Measurements from ENCODE around the gene HINFP.
A peak's percentile ranks its signal among the peaks of the same experiment; 100 is the strongest.

HINFP gene

DNA sequence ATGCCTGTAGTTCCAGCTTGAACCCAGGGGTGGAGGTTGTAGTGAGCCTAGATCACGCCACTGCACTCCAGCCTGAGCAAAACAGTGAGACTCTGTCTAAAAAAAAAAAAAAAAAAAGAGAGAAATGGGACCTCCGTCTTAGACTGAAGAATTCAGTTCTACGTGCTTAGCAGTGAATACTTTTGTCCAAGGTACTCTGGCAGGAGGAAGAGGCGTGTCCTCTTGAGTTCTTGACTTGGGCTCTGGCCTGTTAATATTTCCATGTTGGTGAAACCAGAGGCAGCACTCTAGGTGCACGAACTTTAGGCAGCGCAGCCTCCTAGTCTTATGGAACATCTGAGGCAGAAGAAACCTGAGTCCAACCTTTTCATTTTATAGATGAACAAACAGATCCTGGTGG, 34.3 kb upstream of the HINFP start:
- no peak for DNase-seq (ENCODE audit: low read depth)
- TF ChIP-seq, protein P1, sequence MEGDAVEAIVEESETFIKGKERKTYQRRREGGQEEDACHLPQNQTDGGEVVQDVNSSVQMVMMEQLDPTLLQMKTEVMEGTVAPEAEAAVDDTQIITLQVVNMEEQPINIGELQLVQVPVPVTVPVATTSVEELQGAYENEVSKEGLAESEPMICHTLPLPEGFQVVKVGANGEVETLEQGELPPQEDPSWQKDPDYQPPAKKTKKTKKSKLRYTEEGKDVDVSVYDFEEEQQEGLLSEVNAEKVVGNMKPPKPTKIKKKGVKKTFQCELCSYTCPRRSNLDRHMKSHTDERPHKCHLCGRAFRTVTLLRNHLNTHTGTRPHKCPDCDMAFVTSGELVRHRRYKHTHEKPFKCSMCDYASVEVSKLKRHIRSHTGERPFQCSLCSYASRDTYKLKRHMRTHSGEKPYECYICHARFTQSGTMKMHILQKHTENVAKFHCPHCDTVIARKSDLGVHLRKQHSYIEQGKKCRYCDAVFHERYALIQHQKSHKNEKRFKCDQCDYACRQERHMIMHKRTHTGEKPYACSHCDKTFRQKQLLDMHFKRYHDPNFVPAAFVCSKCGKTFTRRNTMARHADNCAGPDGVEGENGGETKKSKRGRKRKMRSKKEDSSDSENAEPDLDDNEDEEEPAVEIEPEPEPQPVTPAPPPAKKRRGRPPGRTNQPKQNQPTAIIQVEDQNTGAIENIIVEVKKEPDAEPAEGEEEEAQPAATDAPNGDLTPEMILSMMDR (conservative IDR thresholded peaks at IDR 0.05; ENCODE audit: low read length) = no peak
- no peak overlapping the region for H3K4me3 ChIP-seq (ENCODE audit: low read length)

GRCh38 chr11:119087747-119088241, 33.6 kb upstream of the HINFP start:
- H3K4me3 ChIP-seq (ENCODE audit: low read length) = no peak overlapping the region
- no peak for DNase-seq (ENCODE audit: low read depth)
- TF ChIP-seq, protein P1 (conservative IDR thresholded peaks at IDR 0.05; ENCODE audit: low read length) = no peak

GRCh38 chr11:119088406-119088805, 33.0 kb upstream of the HINFP start:
- H3K4me3 ChIP-seq (ENCODE audit: low read length) = no peak overlapping the region
- TF ChIP-seq, protein P1 (conservative IDR thresholded peaks at IDR 0.05; ENCODE audit: low read length) = no peak
- no peak for DNase-seq (ENCODE audit: low read depth)

DNA sequence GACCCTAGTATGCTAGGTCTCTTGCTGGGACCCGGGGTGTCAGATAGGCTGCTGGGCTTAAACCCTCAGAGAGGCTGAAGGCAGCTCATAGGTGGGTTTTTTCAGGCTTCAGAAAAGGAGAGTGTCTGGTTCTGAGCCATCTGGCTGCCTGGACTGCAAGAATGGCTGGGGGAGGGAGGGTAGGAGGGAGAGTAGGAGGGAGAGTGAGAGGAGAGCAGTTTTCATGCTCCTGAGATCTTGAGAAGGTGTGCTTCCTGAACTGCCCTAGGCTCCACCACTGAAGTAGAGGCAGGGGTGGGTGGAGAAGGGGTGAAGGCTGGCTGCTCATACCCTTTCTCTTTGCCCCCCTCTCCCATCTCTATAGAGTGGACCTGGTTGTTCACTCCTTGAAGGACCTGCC, 32.1 kb upstream of the HINFP start:
- TF ChIP-seq, protein P1 (conservative IDR thresholded peaks at IDR 0.05; ENCODE audit: low read length) = no peak
- no peak overlapping the region for H3K4me3 ChIP-seq (ENCODE audit: low read length)
- no peak for DNase-seq (ENCODE audit: low read depth)

DNA sequence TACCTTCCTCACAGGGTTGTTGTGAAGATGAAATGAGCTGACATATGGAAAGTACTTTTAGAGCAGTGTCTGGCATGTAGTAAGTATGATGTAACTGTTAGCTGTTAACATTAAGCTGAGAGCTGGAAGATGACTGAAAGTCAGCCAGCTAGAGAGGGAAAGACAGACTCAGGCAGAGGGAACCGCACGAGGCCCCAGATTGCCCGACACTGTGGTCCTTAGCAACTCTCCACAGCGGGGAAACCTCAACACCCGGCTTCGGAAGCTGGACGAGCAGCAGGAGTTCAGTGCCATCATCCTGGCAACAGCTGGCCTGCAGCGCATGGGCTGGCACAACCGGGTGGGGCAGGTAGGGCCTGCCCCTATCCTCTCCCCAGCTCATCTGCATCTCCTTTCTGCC, 30.2 kb upstream of the HINFP start:
- peak; percentile 37 for DNase-seq (ENCODE audit: low read depth)
- TF ChIP-seq, protein P1 (conservative IDR thresholded peaks at IDR 0.05; ENCODE audit: low read length) = no peak
- no peak overlapping the region for H3K4me3 ChIP-seq (ENCODE audit: low read length)

GRCh38 chr11:119091966-119092879, 29.2 kb upstream of the HINFP start:
- H3K4me3 ChIP-seq (ENCODE audit: low read length) = peak overlapping the region; percentile 75
- DNase-seq (ENCODE audit: low read depth) = no peak
- TF ChIP-seq, protein P1 (conservative IDR thresholded peaks at IDR 0.05; ENCODE audit: low read length) = no peak

All from AG10803 (cell line).